Esophagus muscularis mucosa (tissue), 4 donors: Measurements from ENCODE around the gene NEDD1. TPM values are rescaled to one million over a fixed set of nuclear protein-coding genes. Genes with fewer than 3 reads are reported as not detected.

Experiments
- DNase-seq: peaks from one replicate; pipeline ENCODE4 v3.0.0-alpha.2; 2017; ENCODE audit errors: extremely low spot score
- H3K27ac ChIP-seq, 4 donors: fragments of 200-600 bp; sonication (generic); replicated peaks in 1 of 4; 1 replicate in 3 of 4; 2 replicates in 1 of 4; pipeline ENCODE4 v1.5.1; 2016 to 2019; ENCODE audit warnings: mild to moderate bottlenecking in 1 of 4
- H3K27me3 ChIP-seq, 4 donors: fragments of 200-600 bp; sonication (generic); one replicate each; pipeline versions ENCODE4 v1.5.1 to v1.6.0; 2016 to 2019
- H3K36me3 ChIP-seq, 4 donors: fragments of 200-600 bp; sonication (generic); one replicate each; pipeline ENCODE4 v1.5.1; 2016 to 2019
- H3K4me1 ChIP-seq, 4 donors: fragments of 200-600 bp; sonication (generic); one replicate each; pipeline ENCODE4 v1.5.1; 2016 to 2019
- H3K4me3 ChIP-seq, 4 donors: fragments of 200-600 bp; sonication (generic); 1 replicate in 2 of 4; 2 replicates in 2 of 4; pipeline ENCODE4 v1.5.1; 2016 to 2019; ENCODE audit warnings: mild to moderate bottlenecking in 4 of 4, moderate library complexity in 1 of 4
- H3K9me3 ChIP-seq, 4 donors: fragments of 200-600 bp; sonication (generic); 1 replicate in 3 of 4; 2 replicates in 1 of 4; pipeline ENCODE4 v1.5.1; 2016 to 2019
- EP300 ChIP-seq: sonication (generic); formaldehyde crosslinking; IDR thresholded peaks from one replicate; pipeline ENCODE4 v1.6.1; 2017; ENCODE audit warnings: antibody characterized with exemption
- POLR2A ChIP-seq: fragments of 450-650 bp; IDR thresholded peaks from one replicate; pipeline ENCODE4 v1.6.1; 2017; ENCODE audit warnings: antibody characterized with exemption, moderate library complexity, mild to moderate bottlenecking, low read depth
- POLR2AphosphoS5 ChIP-seq, 2 donors: sonication (generic); formaldehyde crosslinking; IDR thresholded peaks; one replicate each; pipeline ENCODE4 v1.6.1; 2017; ENCODE audit warnings: antibody characterized with exemption in 2 of 2
- WGBS: methylation state at CpG from one replicate; pipeline ENCODE4 v1.1.5; 2018; 5-methylcytosine and 5-hydroxymethylcytosine counted together
- intact Hi-C: fragments of 100-400 bp; cut with DNase I; formaldehyde crosslinking; loops from one replicate; pipeline ENCODE4 v1.15.1; 2023
- total RNA-seq, 4 donors: library from RNA; depleted of rRNA; stranded (reverse); fragments of >200 nt; gene quantifications; one replicate each; pipeline versions ENCODE4 v1.1.0 to v1.2.1, GENCODE V29; 2016
- TF ChIP-seq, protein P1 (sequence below), 3 experiments: fragments of 200-600 bp in 2 of 3; fragments of 450-650 bp in 1 of 3; sonication (generic) in 2 of 3; IDR thresholded peaks; one replicate each; pipeline ENCODE4 v1.5.1; 2017 to 2019; ENCODE audit warnings: antibody characterized with exemption in 3 of 3, mild to moderate bottlenecking in 2 of 3, moderate library complexity in 1 of 3

NEDD1 gene
- total RNA-seq, 4 donors from 2014 or later = 16.2 to 27.0 (median 17.4) TPM

DNA sequence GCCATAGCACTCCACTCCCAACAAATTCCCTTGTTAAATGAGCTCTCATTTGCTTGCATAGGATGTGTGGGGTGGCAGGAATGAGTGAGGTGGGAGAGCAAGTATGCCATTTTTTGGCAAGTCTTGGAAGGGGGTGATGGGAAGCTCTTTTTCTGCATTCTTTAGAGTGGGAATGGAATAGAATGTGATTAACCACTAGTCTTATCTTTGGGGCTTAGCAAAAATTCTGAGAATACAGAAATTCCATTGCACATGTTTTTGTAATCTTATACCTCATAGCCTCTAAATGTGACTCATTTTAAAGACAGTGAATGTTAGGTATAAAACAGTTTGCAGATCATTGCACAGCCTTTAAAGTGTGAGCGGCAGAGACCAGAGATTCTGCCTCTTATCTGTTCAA is 28.4 kb upstream of the NEDD1 start:
- no peaks in the 10 kb centered on the region for H3K36me3 ChIP-seq
- no peak overlapping the region for H3K27ac ChIP-seq
- 86% methylated on average over 1 of the region's 1 CpG for WGBS
- no peak for TF ChIP-seq EP300
- TF ChIP-seq, protein P1, sequence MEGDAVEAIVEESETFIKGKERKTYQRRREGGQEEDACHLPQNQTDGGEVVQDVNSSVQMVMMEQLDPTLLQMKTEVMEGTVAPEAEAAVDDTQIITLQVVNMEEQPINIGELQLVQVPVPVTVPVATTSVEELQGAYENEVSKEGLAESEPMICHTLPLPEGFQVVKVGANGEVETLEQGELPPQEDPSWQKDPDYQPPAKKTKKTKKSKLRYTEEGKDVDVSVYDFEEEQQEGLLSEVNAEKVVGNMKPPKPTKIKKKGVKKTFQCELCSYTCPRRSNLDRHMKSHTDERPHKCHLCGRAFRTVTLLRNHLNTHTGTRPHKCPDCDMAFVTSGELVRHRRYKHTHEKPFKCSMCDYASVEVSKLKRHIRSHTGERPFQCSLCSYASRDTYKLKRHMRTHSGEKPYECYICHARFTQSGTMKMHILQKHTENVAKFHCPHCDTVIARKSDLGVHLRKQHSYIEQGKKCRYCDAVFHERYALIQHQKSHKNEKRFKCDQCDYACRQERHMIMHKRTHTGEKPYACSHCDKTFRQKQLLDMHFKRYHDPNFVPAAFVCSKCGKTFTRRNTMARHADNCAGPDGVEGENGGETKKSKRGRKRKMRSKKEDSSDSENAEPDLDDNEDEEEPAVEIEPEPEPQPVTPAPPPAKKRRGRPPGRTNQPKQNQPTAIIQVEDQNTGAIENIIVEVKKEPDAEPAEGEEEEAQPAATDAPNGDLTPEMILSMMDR (IDR thresholded peaks at IDR 0.05) = no peak
- intact Hi-C loops = no loop called here
- H3K27me3 ChIP-seq = no peaks in the 10 kb centered on the region
- DNase-seq = no peak
- no peaks in the 10 kb centered on the region for H3K4me1 ChIP-seq
- no peak overlapping the region for H3K4me3 ChIP-seq
- H3K9me3 ChIP-seq = peaks cover 0 to 4% (median 0%) of the 10 kb centered on the region in 4 donors

DNA sequence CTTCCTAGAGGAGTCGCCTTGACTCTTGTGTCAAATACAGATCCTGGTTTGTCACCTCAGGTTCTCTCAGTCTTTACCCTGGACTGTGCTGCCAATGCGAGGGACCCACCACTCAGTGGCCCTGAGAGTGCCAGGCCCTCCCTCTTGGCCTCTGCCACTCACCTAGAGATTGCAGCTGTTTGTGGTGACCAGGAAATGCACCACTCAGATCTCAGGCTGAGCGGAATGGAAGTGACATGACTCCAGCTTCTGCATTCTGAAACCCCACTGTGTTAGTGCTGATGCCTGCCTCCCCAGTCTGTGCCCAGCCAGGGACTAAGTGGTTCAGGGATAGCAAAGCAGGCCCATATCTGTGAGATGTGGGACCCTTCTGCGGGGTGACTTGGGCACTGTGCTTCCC is 27.8 kb upstream of the NEDD1 start:
- Histone ChIP-seq H3K27ac (no peak overlapping the region), H3K4me1 (no peaks in the 10 kb centered on the region), H3K36me3 (no peaks in the 10 kb centered on the region), H3K27me3 (no peaks in the 10 kb centered on the region), H3K9me3 (peaks cover 0 to 4% (median 0%) of the 10 kb centered on the region in 4 donors), H3K4me3 (no peak overlapping the region)
- DNase-seq = no peak
- 81% methylated on average over 3 of the region's 4 CpGs for WGBS
- TF ChIP-seq POLR2A = no peak
- no peak for TF ChIP-seq EP300
- TF ChIP-seq, protein P1 (IDR thresholded peaks at IDR 0.05) = no peak
- no peak for TF ChIP-seq POLR2AphosphoS5 (IDR thresholded peaks at IDR 0.05)
- intact Hi-C loops = no loop called here

GRCh38 chr12:96880220-96880619 is 26.8 kb upstream of the NEDD1 start:
- peaks cover 0 to 4% (median 0%) of the 10 kb centered on the region in 4 donors for H3K9me3 ChIP-seq
- H3K4me3 ChIP-seq = no peak overlapping the region
- no peaks in the 10 kb centered on the region for H3K36me3 ChIP-seq
- no peaks in the 10 kb centered on the region for H3K27me3 ChIP-seq
- intact Hi-C loops = no loop called here
- WGBS = 89% methylated on average over 3 of the region's 3 CpGs
- no peak for DNase-seq
- TF ChIP-seq, protein P1 (IDR thresholded peaks at IDR 0.05) = no peak
- H3K27ac ChIP-seq = no peak overlapping the region
- no peaks in the 10 kb centered on the region for H3K4me1 ChIP-seq

DNA sequence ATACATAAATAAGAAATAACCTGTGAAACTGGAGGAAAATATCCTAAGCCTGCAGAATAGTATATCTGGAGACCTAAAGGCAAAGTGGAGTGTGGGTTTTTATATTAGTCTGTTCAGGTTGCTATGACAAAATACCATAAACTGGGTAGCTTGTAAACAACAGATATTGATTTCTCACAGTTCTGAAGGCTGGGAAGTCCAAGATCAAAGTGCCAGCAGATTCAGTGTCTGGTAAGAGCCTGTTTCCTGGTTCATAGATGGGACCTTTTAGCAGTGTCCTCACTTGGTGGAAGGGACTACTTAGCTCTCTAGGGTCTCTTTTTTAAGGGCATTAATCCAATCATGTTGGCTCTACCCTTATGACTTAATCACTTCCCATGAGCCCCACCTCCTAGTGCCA is 25.4 kb upstream of the NEDD1 start:
- no peak for DNase-seq
- H3K36me3 ChIP-seq = no peaks in the 10 kb centered on the region
- H3K27me3 ChIP-seq = no peaks in the 10 kb centered on the region
- peaks cover 0 to 4% (median 0%) of the 10 kb centered on the region in 4 donors for H3K9me3 ChIP-seq
- intact Hi-C loops = no loop called here
- H3K4me3 ChIP-seq = no peak overlapping the region
- TF ChIP-seq, protein P1 (IDR thresholded peaks at IDR 0.05) = no peak
- TF ChIP-seq EP300 = no peak
- TF ChIP-seq POLR2AphosphoS5 (IDR thresholded peaks at IDR 0.05) = no peak
- TF ChIP-seq POLR2A = no peak
- H3K4me1 ChIP-seq = peaks cover 0 to under 1% (median 0%) of the 10 kb centered on the region in 4 donors
- H3K27ac ChIP-seq = no peak overlapping the region

DNA sequence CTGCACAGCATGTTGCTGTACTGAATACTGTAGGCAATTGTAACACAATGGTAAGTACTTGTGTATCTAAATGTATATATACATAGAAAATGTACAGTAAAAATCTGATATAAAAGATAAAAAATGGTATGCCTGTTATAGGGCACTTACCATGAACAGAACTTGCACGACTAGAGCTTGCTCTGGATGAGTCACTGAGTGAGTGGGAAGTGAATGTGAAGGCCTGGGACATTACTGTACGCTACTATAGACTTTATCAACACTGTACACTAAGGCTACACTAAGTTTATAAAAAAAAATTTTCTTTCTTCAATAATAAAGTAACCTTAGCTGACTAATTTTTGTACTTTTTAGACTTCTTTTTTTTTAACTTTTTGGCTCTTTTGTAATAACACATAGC is 24.2 kb upstream of the NEDD1 start:
- H3K36me3 ChIP-seq = no peaks in the 10 kb centered on the region
- no peak overlapping the region for H3K4me3 ChIP-seq
- intact Hi-C loops = no loop called here
- DNase-seq = no peak
- WGBS = 38% methylated on average over 2 of the region's 2 CpGs
- TF ChIP-seq EP300 (no peak), POLR2AphosphoS5 (IDR thresholded peaks at IDR 0.05) (no peak), POLR2A (no peak)
- TF ChIP-seq, protein P1 (IDR thresholded peaks at IDR 0.05) = no peak
- H3K27ac ChIP-seq = no peak overlapping the region
- H3K27me3 ChIP-seq = no peaks in the 10 kb centered on the region
- H3K4me1 ChIP-seq = peaks cover 0 to 10% (median 6%) of the 10 kb centered on the region in 4 donors
- peaks cover 0 to 4% (median 0%) of the 10 kb centered on the region in 4 donors for H3K9me3 ChIP-seq
